Measurements from ENCODE around the gene OR2H1. TPM values are rescaled to one million over a fixed set of nuclear protein-coding genes. Genes with fewer than 3 reads are reported as not detected.
"Not testable (repeated sequence)": the region's sequence is repeated elsewhere in the genome, so short reads cannot be mapped to it uniquely, and the experiment has no call there.

OR2H1 gene
- not detected in 2 replicates for total RNA-seq

DNA sequence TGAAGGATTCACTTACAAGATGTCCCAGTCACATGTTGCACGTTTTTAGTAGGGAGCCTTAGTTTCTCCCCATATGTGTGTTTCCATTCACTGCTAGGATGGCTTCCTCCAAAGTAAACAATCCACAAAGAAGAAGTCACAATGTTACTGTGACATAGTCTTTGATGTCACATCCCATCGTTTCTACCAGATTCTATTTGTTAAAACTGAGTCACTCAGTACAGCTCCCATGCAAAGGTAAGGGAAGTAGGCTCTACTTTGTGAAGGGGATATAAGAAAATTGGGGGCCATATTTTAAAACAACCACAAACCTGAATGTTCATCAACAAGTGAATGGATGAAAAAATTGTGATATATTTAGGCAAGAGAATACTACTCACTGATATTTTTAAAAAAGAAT, at the start of gene OR2H1, which contains the start of gene OR11A1:
TSS of gene OR2H1 (plus strand) at position 185 of the 400 bp plus-strand sequence. CDS start 4,615 bp downstream, outside the sequence.
TSS of gene OR11A1 (minus strand) at position 101 of the 400 bp plus-strand sequence. CDS start 29,430 bp downstream, outside the sequence.
- H3K4me3 ChIP-seq (ENCODE audit: low read depth, low read length): no peak within 1 kb of the TSS
- TF ChIP-seq, protein P1, sequence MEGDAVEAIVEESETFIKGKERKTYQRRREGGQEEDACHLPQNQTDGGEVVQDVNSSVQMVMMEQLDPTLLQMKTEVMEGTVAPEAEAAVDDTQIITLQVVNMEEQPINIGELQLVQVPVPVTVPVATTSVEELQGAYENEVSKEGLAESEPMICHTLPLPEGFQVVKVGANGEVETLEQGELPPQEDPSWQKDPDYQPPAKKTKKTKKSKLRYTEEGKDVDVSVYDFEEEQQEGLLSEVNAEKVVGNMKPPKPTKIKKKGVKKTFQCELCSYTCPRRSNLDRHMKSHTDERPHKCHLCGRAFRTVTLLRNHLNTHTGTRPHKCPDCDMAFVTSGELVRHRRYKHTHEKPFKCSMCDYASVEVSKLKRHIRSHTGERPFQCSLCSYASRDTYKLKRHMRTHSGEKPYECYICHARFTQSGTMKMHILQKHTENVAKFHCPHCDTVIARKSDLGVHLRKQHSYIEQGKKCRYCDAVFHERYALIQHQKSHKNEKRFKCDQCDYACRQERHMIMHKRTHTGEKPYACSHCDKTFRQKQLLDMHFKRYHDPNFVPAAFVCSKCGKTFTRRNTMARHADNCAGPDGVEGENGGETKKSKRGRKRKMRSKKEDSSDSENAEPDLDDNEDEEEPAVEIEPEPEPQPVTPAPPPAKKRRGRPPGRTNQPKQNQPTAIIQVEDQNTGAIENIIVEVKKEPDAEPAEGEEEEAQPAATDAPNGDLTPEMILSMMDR (IDR thresholded peaks at IDR 0.05; ENCODE audit: insufficient read depth, low read depth, low read length): no peak
- DNase-seq (ENCODE audit: low read depth): no peak

DNA sequence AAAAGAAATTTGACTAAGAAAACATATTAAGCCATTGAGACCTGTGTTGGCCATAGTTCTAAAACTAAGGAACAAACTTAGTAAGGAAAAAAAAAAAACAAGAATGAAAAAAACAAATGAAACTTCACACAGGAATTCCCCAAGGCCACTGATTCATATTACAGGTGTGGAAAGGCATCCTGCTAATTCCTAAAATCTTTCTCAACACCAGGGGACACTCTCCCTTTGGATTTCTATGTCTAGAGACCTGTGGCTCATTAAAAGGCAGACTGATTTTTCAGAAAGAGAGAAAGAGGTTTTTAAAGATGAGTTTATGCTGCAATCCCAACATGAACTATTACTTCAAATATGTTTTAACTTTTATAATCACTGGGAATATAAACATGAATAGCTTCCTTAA, 42.4 kb upstream of the OR2H1 start, which contains the start of gene OR12D1:
TSS of gene OR12D1 (plus strand) at position 341 of the 400 bp plus-strand sequence.
- DNase-seq (ENCODE audit: low read depth): no peak
- TF ChIP-seq, protein P1 (IDR thresholded peaks at IDR 0.05; ENCODE audit: insufficient read depth, low read depth, low read length): no peak
- H3K4me3 ChIP-seq (ENCODE audit: low read depth, low read length): no peak within 1 kb of the TSS

DNA sequence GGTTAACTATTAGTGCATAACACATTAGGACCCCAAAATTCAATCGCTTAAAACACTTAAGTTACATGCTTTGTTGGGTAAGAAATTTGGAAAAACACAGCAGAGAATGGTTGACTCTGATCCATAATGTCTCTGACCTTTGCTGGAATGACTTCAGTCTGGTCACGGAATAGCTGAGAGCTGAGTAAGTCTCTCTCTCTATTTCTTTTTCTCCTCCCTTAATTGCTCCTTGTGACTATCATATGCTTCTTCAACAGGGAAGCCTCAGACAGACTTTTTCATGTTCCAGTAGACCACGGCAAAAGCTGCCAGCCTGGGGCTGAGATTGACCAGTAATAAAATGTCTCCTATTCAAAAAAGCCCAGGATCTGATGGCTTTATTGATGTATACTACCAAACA, 37.4 kb upstream of the OR2H1 start:
- DNase-seq (ENCODE audit: low read depth): no peak
- TF ChIP-seq, protein P1 (IDR thresholded peaks at IDR 0.05; ENCODE audit: insufficient read depth, low read depth, low read length): no peak
- H3K4me3 ChIP-seq (ENCODE audit: low read depth, low read length): no peak overlapping the region

DNA sequence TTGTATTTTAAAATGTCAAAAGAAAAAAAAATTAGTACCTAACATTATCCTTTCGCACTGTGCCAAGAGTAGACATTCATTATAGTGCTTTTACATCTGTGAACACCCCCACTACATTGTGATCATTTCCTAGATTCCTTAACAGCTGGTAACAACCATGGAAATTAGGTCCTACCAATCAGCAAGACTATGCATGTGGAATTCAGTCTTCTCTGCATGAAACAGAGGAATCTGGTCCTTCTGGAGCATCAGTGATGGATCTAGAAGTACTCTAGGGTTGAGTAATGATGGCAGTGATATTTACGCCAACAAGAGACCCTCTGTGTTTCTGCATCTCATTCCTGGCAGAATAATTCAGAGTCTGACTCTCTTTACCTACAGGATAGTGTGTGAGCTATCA, 32.8 kb upstream of the OR2H1 start:
- H3K4me3 ChIP-seq (ENCODE audit: low read depth, low read length): no peak overlapping the region
- TF ChIP-seq, protein P1 (IDR thresholded peaks at IDR 0.05; ENCODE audit: insufficient read depth, low read depth, low read length): no peak
- DNase-seq (ENCODE audit: low read depth): no peak

DNA sequence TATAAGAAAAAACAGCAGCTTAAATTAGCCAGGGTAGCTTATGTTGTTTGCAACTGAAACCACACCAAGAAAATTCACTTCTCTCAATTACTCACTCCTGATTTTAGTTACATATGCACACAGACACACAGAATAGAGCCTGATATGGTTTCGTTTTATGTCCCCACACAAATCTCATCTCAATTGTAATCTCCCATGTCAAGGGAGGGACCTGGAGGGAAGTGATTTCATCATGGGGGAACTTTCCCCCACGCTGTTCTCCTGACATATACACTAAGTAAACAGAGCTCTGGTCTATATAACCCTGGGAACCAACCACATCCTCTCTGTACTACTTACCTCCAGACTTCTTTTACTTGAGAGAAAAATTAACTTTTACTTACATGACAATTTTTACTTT, 32.4 kb upstream of the OR2H1 start:
- TF ChIP-seq, protein P1 (IDR thresholded peaks at IDR 0.05; ENCODE audit: insufficient read depth, low read depth, low read length): no peak
- no peak for DNase-seq (ENCODE audit: low read depth)
- no peak overlapping the region for H3K4me3 ChIP-seq (ENCODE audit: low read depth, low read length)

DNA sequence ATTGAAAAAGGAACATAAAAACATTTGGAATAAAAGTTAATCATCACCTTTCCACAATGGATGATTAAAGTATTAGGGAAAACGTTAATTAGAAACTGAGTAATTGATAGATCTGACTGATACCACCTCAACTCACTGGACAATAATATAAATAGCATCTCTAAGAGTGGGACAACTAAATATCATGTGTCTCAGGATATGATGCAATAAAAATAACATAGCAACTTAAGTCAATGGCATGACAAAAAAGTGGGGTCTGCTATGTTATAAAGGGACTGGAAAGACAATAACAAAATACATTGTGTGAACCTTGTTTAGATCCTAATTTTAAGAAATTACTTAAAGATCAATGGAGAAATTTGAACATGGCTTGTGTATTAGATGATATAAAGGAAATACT, 31.9 kb upstream of the OR2H1 start:
- TF ChIP-seq, protein P1 (IDR thresholded peaks at IDR 0.05; ENCODE audit: insufficient read depth, low read depth, low read length): no peak
- DNase-seq (ENCODE audit: low read depth): no peak
- no peak overlapping the region for H3K4me3 ChIP-seq (ENCODE audit: low read depth, low read length)

DNA sequence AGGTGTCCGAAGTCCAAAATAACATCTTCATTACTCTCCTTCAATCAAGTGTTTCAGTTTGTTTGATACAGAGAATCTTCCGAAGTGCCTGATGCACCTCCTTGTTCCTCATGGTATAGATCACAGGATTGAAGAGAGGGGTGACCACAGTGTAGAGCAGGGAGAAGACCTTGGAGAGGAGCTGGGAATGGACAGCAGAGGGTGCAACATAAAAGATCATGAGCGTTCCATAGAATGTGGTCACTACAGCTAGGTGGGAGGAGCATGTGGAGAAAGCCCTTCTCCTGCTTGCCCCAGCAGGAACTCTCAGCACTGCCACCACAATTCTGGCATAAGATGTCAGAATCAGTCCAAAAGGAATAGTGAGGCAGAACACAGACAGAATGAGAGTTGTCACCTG, 30.3 kb upstream of the OR2H1 start:
- no peak for DNase-seq (ENCODE audit: low read depth)
- TF ChIP-seq, protein P1 (IDR thresholded peaks at IDR 0.05; ENCODE audit: insufficient read depth, low read depth, low read length): no peak
- H3K4me3 ChIP-seq (ENCODE audit: low read depth, low read length): no peak overlapping the region

DNA sequence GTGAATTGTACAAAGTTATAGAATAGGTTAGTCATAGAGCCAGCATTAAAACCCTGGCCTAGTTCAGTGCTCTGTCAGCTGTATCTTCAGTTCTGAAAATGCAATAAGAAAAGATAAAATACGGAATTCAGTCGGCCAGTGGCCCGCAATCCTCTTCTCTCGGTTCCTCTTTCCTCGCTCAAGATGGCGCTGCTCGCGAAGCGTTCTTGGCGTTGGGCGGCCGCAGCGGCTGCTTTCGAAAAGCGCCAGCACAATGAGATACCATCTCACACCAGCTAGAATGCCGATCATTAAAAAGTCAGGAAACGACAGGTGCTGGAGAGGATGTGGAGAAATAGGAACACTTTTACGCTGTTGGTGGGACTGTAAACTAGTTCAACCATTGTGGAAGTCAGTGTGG, 20.2 kb upstream of the OR2H1 start:
- DNase-seq (ENCODE audit: low read depth); H3K4me3 ChIP-seq (ENCODE audit: low read depth, low read length): not testable (repeated sequence)

Data from fibroblast of villous mesenchyme (primary cell).